GM12801 (cell line): ENCODE measurements around the gene RNF180.

ENCODE experiments used
- TF ChIP-seq, protein P1 (sequence below): IDR thresholded peaks from one replicate; pipeline ENCODE4 v1.5.1; 2011; ENCODE audit warnings: control low read depth; ENCODE audit not compliant: insufficient read length; ENCODE audit errors: extremely low read depth

RNF180 gene

DNA sequence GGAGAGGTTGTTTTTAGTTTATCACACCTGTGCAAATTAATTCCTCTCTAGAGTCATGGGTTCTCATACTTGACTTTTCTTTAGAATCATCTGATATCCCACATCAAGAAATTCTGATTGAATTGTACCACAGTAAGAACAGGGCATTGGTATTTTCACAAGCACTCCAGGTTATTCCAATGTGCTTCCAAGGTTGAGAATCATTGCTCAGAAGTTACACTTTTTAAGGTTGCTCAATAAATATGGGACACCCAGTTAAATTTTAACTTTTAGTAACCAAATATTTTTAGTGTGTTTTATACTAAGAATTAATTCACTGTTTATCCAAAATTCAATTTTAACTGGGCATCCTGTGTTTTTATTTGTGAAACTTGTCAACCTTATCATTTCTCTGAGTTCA, 2.5 kb upstream of the RNF180 start:
- TF ChIP-seq, protein P1, sequence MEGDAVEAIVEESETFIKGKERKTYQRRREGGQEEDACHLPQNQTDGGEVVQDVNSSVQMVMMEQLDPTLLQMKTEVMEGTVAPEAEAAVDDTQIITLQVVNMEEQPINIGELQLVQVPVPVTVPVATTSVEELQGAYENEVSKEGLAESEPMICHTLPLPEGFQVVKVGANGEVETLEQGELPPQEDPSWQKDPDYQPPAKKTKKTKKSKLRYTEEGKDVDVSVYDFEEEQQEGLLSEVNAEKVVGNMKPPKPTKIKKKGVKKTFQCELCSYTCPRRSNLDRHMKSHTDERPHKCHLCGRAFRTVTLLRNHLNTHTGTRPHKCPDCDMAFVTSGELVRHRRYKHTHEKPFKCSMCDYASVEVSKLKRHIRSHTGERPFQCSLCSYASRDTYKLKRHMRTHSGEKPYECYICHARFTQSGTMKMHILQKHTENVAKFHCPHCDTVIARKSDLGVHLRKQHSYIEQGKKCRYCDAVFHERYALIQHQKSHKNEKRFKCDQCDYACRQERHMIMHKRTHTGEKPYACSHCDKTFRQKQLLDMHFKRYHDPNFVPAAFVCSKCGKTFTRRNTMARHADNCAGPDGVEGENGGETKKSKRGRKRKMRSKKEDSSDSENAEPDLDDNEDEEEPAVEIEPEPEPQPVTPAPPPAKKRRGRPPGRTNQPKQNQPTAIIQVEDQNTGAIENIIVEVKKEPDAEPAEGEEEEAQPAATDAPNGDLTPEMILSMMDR = no peak

DNA sequence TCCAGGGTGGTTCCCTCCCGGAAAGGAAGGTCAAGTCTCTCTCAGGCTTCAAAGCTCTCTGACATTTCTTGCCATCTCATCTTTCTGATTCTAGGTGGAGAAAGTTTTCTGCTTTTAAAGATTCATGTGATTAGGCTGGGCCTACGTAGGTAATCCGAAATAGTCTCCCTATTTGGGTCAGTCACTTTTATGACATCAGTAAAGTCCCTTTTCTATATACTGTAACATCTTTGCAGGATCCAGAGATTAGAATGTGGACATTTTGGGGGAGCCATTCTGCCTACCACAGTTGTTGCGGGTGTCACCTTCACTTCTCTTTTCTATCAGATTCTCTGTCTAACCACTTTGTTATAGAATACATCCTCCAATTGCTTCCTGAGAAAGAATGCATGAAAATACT, 1.9 kb upstream of the RNF180 start:
- TF ChIP-seq, protein P1 = no peak

DNA sequence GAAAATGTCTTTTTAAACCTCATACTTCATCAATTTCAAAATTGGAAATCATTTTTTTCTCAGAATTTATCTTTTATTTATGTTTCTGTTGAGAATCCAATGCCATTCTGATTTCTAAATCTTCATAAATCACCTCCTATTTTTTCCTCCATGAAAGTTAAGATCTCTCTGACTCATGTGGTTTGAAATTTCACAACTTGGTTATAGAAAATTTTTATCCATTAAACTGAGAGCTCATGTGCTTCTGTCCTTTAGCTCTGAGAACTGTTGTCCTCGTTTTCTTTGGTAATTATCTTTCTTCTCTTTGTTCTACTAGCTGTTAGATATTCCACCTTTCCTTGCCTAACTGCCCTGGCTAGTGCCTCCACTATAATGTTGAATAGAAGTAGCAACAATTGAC, 1.5 kb upstream of the RNF180 start:
- TF ChIP-seq, protein P1 = no peak

DNA sequence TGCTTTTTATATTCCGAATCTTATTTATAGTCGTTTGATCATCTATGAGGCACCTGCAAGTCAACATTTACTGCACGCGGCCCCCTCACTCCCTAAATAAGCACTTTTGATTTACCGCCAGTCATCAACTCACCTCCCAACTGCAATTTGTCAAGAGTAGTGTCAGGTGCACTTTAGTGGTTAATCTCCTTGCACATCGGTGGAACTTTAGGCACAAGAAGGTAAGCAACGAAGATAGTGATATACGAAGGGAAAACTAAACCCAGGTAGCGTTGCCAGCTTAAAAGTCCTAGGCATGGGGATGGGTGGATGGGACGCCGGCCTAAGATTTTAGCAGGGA, 513 bp upstream of the RNF180 start:
- TF ChIP-seq, protein P1 = no peak

DNA sequence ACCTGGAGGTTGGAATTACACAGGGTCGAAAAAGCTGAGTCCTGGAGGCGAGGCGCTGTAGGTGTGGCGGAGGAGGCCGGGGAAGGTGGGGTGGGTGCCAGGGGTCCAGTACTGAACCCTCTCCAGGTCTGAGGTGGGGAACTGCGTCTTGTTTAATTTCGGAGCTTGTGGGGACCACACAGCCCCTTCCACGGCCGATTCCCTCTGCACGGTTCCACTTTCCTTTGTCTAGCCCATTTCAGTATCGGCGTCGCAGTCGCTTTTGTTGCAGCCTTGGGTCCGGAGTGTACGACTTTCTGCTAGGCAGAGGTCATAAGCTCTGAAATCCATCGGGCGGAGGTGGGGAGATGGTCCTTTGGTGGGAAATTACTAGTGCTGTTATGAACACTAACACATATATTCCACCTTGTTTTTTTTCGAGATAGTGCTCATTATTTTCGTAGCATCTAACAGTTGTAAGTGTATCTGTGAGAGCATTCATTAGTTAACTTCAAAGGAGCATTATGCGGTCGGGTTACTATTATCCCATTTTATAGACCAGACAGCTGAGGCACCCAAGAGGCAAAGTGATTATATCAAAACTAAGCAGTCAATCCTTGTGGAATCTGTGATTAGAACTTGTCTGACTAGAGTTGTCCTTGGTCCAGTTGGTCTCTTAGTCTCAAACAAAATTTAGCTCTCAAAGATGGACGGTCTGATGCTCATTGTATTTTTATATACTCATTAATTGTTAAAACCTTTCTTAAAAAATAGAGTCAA, 737 bp downstream of the RNF180 start:
- TF ChIP-seq, protein P1 = no peak

DNA sequence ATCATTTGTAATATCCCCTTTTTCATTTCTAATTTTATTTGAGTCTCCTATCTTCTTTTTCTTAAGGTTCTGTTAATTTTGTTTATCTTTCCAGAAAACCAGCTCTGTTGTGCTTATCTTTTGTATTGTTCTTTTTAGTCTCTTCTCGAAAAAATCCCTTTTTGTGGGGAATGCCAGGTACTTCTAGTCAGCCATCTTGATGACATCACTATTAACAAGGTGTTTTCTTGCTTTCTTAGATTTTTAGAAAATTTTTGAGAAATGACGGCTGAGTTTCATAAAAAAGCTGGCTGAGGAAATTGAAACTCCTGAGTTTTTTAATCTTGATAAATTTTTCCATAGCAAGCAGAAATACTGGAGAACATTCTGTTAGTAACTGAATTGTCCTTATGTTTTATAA, 10.7 kb downstream of the RNF180 start:
- TF ChIP-seq, protein P1 = no peak

DNA sequence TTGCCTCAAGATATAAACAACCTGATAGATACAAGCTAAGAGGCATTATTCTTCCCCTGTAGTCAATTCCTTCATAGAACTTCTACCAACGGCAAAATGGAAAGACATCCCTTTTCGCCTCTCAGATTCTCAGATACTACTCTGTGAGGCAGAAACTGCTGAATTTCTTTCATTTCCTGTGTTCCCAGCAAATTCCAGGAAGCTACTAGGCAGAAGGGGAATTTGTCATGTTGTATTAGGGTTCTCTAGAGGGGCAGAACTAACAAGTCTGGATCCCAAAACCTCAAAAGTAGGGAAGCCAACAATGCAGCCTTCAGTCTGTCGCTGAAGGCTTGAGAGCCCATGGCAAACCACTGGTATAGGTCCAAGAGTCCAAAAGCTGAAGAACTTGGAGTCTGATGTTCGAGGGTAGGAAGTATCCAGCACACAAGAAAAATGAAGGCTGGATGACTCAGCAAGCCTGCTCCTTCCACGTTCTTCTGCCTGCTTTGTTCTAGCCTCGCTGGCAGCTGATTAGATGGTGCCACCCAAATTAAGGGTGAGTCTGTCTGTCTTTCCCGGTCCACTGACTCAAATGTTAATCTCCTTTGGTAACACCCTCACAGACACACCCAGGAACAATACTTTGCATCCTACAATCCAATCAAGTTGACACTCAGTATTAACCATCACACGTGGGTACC, 15.2 kb downstream of the RNF180 start:
- TF ChIP-seq, protein P1 = no peak
